HCT116 (cell line): Measurements from ENCODE around the gene ERC1. TPM values are rescaled to one million over a fixed set of nuclear protein-coding genes. Genes with fewer than 3 reads are reported as not detected.

Source experiments
- ATAC-seq: fragments of 200-7000 bp; cut with Tn5 transposase; 2 replicates; pipeline ENCODE4 v1.9.1; 2020; ENCODE audit warnings: mild to moderate bottlenecking, moderate library complexity
- BruUV-seq: library from RNA; stranded (reverse); fragments of 400-500 nt; replicated peaks from 2 replicates; lab custom pipeline; 2021; lab: Mats Ljungman, UMichigan
- CTCF ChIA-PET: fragments of 300-600 bp; sonication (Branson Sonifier 250); formaldehyde crosslinking; loops from one replicate; lab custom pipeline; 2021; ENCODE audit warnings: antibody characterized with exemption; lab: Charles Lee
- POLR2A ChIA-PET: fragments of 300-600, 350-600 bp; sonication (Branson Sonifier 250); formaldehyde crosslinking; loops from one replicate; lab custom pipeline; 2021; ENCODE audit warnings: antibody characterized with exemption; lab: Charles Lee
- RAD21 ChIA-PET, 2 experiments: fragments of 300-600 bp; sonication (Branson Sonifier 250); formaldehyde crosslinking; loops; one replicate each; lab custom pipeline; 2023; ENCODE audit warnings: low total read pairs in 2 of 2; ENCODE audit not compliant: uncharacterized antibody in 2 of 2, unreplicated experiment in 2 of 2, low non-redundant PET in 1 of 2; lab: Charles Lee
- DNase-seq: peaks from one replicate; pipeline ENCODE4 v3.0.0-alpha.2; 2010; ENCODE audit warnings: low read depth, low spot score
- H2AFZ ChIP-seq: fragments of 200-600 bp; shearing (Covaris generic), sonication (generic); 2 replicates; pipeline ENCODE4 v1.6.1; 2017; ENCODE audit warnings: low read depth, mixed run types, mixed read lengths, antibody characterized with exemption, low read length; ENCODE audit not compliant: poor library complexity, severe bottlenecking
- H3K27ac ChIP-seq: 2 replicates; pipeline ENCODE4 v1.5.1; 2012; ENCODE audit warnings: low read depth, low read length
- H3K27me3 ChIP-seq: fragments of 200-600 bp; sonication (generic); 2 replicates; pipeline ENCODE4 v1.6.1; 2016; ENCODE audit warnings: mixed run types, low read length, mixed read lengths; ENCODE audit not compliant: insufficient read depth
- H3K36me3 ChIP-seq, 2 experiments: fragments of 200-500 bp in 1 of 2; fragments of 200-600 bp in 1 of 2; sonication (Bioruptor generic) in 1 of 2; sonication (generic) in 1 of 2; 2 replicates each; pipeline versions ENCODE4 v1.5.1 to v1.6.1; 2014 to 2016; ENCODE audit warnings: low read length in 2 of 2, inconsistent platforms in 1 of 2, mixed read lengths in 1 of 2, mixed run types in 1 of 2; ENCODE audit not compliant: insufficient read depth in 2 of 2, control insufficient read depth in 1 of 2
- H3K4me1 ChIP-seq, 2 experiments: fragments of 200-600 bp in 1 of 2; sonication (generic) in 1 of 2; 2 replicates each; pipeline versions ENCODE4 v1.5.1 to v1.6.1; 2012 to 2017; ENCODE audit warnings: low read length in 2 of 2, inconsistent platforms in 1 of 2, mild to moderate bottlenecking in 1 of 2, mixed read lengths in 1 of 2, mixed run types in 1 of 2, moderate library complexity in 1 of 2; ENCODE audit not compliant: insufficient read depth in 2 of 2, control insufficient read depth in 1 of 2
- H3K4me2 ChIP-seq: fragments of 200-600 bp; sonication (generic); 2 replicates; pipeline ENCODE4 v1.6.1; 2017; ENCODE audit warnings: mixed run types, low read length, mixed read lengths
- H3K4me3 ChIP-seq, 2 experiments: fragments of 200-600 bp in 1 of 2; sonication (generic) in 1 of 2; replicated peaks in 1 of 2; 2 replicates each; pipeline ENCODE4 v1.5.1; 2011 to 2016; ENCODE audit warnings: low read length in 2 of 2, control low read depth in 1 of 2, low read depth in 1 of 2, mild to moderate bottlenecking in 1 of 2, mixed read lengths in 1 of 2, mixed run types in 1 of 2
- H3K79me2 ChIP-seq: fragments of 200-600 bp; sonication (generic); 2 replicates; pipeline ENCODE4 v1.6.1; 2017; ENCODE audit warnings: mild to moderate bottlenecking, mixed run types, low read length, moderate library complexity, mixed read lengths; ENCODE audit not compliant: insufficient read depth
- H3K9ac ChIP-seq: fragments of 200-600 bp; sonication (generic); 2 replicates; pipeline ENCODE4 v1.6.1; 2016; ENCODE audit warnings: low read length, mixed read lengths
- H3K9me2 ChIP-seq: fragments of 200-600 bp; sonication (generic), shearing (Covaris generic); 2 replicates; pipeline ENCODE4 v1.6.1; 2017; ENCODE audit warnings: mixed run types, mild to moderate bottlenecking, moderate library complexity; ENCODE audit not compliant: insufficient read depth
- H3K9me3 ChIP-seq, 2 experiments: fragments of 200-500 bp in 1 of 2; fragments of 200-600 bp in 1 of 2; sonication (Bioruptor generic) in 1 of 2; sonication (generic) in 1 of 2; 2 replicates each; pipeline ENCODE4 v1.6.1; 2014 to 2017; ENCODE audit warnings: low read length in 2 of 2, mixed read lengths in 2 of 2, inconsistent platforms in 1 of 2, low read depth in 1 of 2, mild to moderate bottlenecking in 1 of 2, mixed run types in 1 of 2, moderate library complexity in 1 of 2; ENCODE audit not compliant: control insufficient read depth in 1 of 2, insufficient read depth in 1 of 2
- H4K20me1 ChIP-seq: fragments of 200-600 bp; sonication (generic), shearing (Covaris generic); 2 replicates; pipeline ENCODE4 v1.6.1; 2017; ENCODE audit warnings: mixed run types, mild to moderate bottlenecking, moderate library complexity; ENCODE audit not compliant: insufficient read depth
- ATF3 ChIP-seq: IDR thresholded peaks from 2 replicates; pipeline ENCODE4 v1.6.1; 2012
- CBX3 ChIP-seq: IDR thresholded peaks from 2 replicates; pipeline ENCODE4 v1.6.1; 2012; ENCODE audit warnings: low read depth
- ELF1 ChIP-seq: IDR thresholded peaks from 2 replicates; pipeline ENCODE4 v1.6.1; 2012; ENCODE audit warnings: low read depth, borderline replicate concordance
- MAX ChIP-seq: IDR thresholded peaks from 2 replicates; pipeline ENCODE4 v1.6.1; 2012
- POLR2A ChIP-seq: IDR thresholded peaks from 2 replicates; pipeline ENCODE4 v1.7.0; 2011; ENCODE audit warnings: borderline replicate concordance; ENCODE audit not compliant: insufficient read depth, insufficient read length; ENCODE audit errors: extremely low read depth
- SIN3A ChIP-seq: IDR thresholded peaks from 2 replicates; pipeline ENCODE4 v1.6.1; 2012; ENCODE audit warnings: low read depth
- ZFX ChIP-seq: fragments of 450-650 bp; IDR thresholded peaks from 2 replicates; pipeline ENCODE4 v1.6.1; 2017
- intact Hi-C: fragments of 100-400 bp; cut with micrococcal nuclease; formaldehyde crosslinking; loops from 2 replicates; pipeline ENCODE4 v1.10.0; 2022
- total RNA-seq: library from RNA; stranded (reverse); gene quantifications from one replicate; pipeline ENCODE4 v1.2.1, GENCODE V29; 2021; ENCODE audit not compliant: unreplicated experiment

Gene ERC1
- total RNA-seq, 1 experiment from 2014 or later, result 41.9 TPM

GRCh38 chr12:1310653-1311052 is 319.6 kb downstream of the ERC1 start:
- RAD21 ChIA-PET, result no interaction called here
- DNase-seq (no peak), ATAC-seq (no peak)
- BruUV-seq, result no TSS peak
- H3K9ac ChIP-seq, result no peak overlapping the region
- H3K4me2 ChIP-seq, result no peak overlapping the region
- no peaks in the 10 kb centered on the region for H3K27me3 ChIP-seq
- CTCF ChIA-PET, result no interaction called here
- H4K20me1 ChIP-seq, result no peaks in the 10 kb centered on the region
- H3K9me3 ChIP-seq, result no peaks in the 10 kb centered on the region
- POLR2A ChIA-PET, result no interaction called here
- no peak overlapping the region for H2AFZ ChIP-seq
- H3K36me3 ChIP-seq, result no peaks in the 10 kb centered on the region
- no peak overlapping the region for H3K4me3 ChIP-seq
- H3K79me2 ChIP-seq, result no peaks in the 10 kb centered on the region
- H3K9me2 ChIP-seq, result no peaks in the 10 kb centered on the region
- no peak overlapping the region for H3K27ac ChIP-seq
- no peak for TF ChIP-seq ATF3
- no peaks in the 10 kb centered on the region for H3K4me1 ChIP-seq
- intact Hi-C loops, result no loop called here

GRCh38 chr12:1311145-1311544 is 320.1 kb downstream of the ERC1 start:
- TF ChIP-seq SIN3A (no peak), ZFX (no peak), ELF1 (no peak), CBX3 (no peak), POLR2A (no peak), MAX (no peak)
- Histone ChIP-seq H3K4me3 (no peak overlapping the region), H3K36me3 (no peaks in the 10 kb centered on the region), H3K79me2 (no peaks in the 10 kb centered on the region), H2AFZ (no peak overlapping the region), H3K9ac (no peak overlapping the region), H3K9me2 (no peaks in the 10 kb centered on the region), H3K4me1 (no peaks in the 10 kb centered on the region), H4K20me1 (no peaks in the 10 kb centered on the region), H3K4me2 (no peak overlapping the region), H3K27me3 (no peaks in the 10 kb centered on the region), H3K9me3 (no peaks in the 10 kb centered on the region), H3K27ac (no peak overlapping the region)
- ATAC-seq (no peak), DNase-seq (no peak)
- ChIA-PET CTCF (no interaction called here), POLR2A (no interaction called here), RAD21 (no interaction called here)
- no TSS peak for BruUV-seq
- intact Hi-C loops, result no loop called here
